Liver (tissue), 3 donors: ENCODE measurements around the gene PROX1.

Source experiments
- EGR1 ChIP-seq, 2 donors: IDR thresholded peaks; 2 replicates each; pipeline ENCODE4 v1.6.1; 2016 to 2018; ENCODE audit warnings: antibody characterized with exemption in 2 of 2, low read depth in 2 of 2
- NR2F2 ChIP-seq: IDR thresholded peaks from 2 replicates; pipeline ENCODE4 v1.6.1; 2016; ENCODE audit warnings: antibody characterized with exemption
- RXRA ChIP-seq, 2 donors: IDR thresholded peaks; 2 replicates each; pipeline ENCODE4 v1.6.1; 2017 to 2018; ENCODE audit warnings: antibody characterized with exemption in 2 of 2, mild to moderate bottlenecking in 1 of 2
- TAF1 ChIP-seq: conservative IDR thresholded peaks from 2 replicates; pipeline ENCODE4 v1.6.1; 2016; ENCODE audit warnings: antibody characterized with exemption, mild to moderate bottlenecking
- YY1 ChIP-seq: IDR thresholded peaks from 2 replicates; pipeline ENCODE4 v1.6.1; 2016; ENCODE audit warnings: antibody characterized with exemption, mild to moderate bottlenecking
- TF ChIP-seq, protein P1 (sequence below): fragments of 150-350 bp; IDR thresholded peaks from 2 replicates; pipeline ENCODE4 v1.5.1; 2017; ENCODE audit warnings: improper control_type of control experiment, low read depth, low read length; ENCODE audit not compliant: missing input control
- TF ChIP-seq, protein P2 (sequence below): IDR thresholded peaks from 2 replicates; pipeline ENCODE4 v1.6.1; 2016; ENCODE audit warnings: antibody characterized with exemption
- TF ChIP-seq, protein P3 (sequence below): IDR thresholded peaks from 2 replicates; pipeline ENCODE4 v1.6.1; 2016; ENCODE audit warnings: antibody characterized with exemption
- donor health status: healthy.
- donor health status: healthy.

DNA sequence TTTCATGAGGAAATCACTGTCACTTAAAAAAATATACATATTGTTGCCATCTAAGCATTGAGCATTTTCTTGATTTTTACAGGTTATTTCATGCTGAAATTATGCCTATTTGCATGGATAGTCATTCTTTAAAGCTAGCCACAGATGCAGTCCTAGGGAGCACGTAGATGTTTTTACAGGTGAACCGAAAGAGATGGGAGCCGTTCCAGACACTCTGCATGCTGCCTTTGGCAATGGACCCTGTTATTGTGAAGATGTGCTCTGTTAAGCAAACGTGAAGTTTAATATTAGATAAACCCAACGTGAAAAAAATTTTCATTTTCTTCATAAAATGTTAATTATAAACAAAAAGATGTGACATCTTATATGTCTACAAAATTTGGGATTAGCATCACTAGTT lies 7.1 kb downstream of the PROX1 start:
- TF ChIP-seq, protein P1, sequence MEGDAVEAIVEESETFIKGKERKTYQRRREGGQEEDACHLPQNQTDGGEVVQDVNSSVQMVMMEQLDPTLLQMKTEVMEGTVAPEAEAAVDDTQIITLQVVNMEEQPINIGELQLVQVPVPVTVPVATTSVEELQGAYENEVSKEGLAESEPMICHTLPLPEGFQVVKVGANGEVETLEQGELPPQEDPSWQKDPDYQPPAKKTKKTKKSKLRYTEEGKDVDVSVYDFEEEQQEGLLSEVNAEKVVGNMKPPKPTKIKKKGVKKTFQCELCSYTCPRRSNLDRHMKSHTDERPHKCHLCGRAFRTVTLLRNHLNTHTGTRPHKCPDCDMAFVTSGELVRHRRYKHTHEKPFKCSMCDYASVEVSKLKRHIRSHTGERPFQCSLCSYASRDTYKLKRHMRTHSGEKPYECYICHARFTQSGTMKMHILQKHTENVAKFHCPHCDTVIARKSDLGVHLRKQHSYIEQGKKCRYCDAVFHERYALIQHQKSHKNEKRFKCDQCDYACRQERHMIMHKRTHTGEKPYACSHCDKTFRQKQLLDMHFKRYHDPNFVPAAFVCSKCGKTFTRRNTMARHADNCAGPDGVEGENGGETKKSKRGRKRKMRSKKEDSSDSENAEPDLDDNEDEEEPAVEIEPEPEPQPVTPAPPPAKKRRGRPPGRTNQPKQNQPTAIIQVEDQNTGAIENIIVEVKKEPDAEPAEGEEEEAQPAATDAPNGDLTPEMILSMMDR, result no peak
- TF ChIP-seq EGR1 (IDR thresholded peaks at IDR 0.05; ENCODE audit: low read depth in 2 of 2), result no peak
- no peak for TF ChIP-seq RXRA (IDR thresholded peaks at IDR 0.05)
- TF ChIP-seq, protein P2, sequence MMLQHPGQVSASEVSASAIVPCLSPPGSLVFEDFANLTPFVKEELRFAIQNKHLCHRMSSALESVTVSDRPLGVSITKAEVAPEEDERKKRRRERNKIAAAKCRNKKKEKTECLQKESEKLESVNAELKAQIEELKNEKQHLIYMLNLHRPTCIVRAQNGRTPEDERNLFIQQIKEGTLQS, result no peak
- TF ChIP-seq NR2F2, result no peak
- TF ChIP-seq YY1, result no peak
- TF ChIP-seq TAF1, result no peak
- TF ChIP-seq, protein P3, sequence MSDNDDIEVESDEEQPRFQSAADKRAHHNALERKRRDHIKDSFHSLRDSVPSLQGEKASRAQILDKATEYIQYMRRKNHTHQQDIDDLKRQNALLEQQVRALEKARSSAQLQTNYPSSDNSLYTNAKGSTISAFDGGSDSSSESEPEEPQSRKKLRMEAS, result no peak
